Choroid plexus epithelial cell (primary cell): ENCODE data around the gene RSPH3.

Source experiments
- DNase-seq: peaks from one replicate; pipeline ENCODE4 v3.0.0-alpha.2; 2010; ENCODE audit warnings: low read depth
- H3K4me3 ChIP-seq: 2 replicates; pipeline ENCODE4 v1.5.1; 2011; ENCODE audit warnings: low read depth, mild to moderate bottlenecking, control low read depth, low read length, moderate library complexity
- CTCF ChIP-seq: conservative IDR thresholded peaks from 2 replicates; pipeline ENCODE4 v1.5.1; 2011; ENCODE audit warnings: low read depth, mild to moderate bottlenecking, control low read depth, inconsistent platforms, low read length, moderate library complexity

RSPH3 gene

GRCh38 chr6:158926414-158926813 lies 73.6 kb downstream of the RSPH3 start:
- TF ChIP-seq CTCF, result no peak
- DNase-seq, result peak; percentile 36
- H3K4me3 ChIP-seq, result no peak overlapping the region

GRCh38 chr6:158924499-158925455 lies 75.2 kb downstream of the RSPH3 start:
- no peak for DNase-seq
- no peak overlapping the region for H3K4me3 ChIP-seq
- TF ChIP-seq CTCF, result no peak

GRCh38 chr6:158923805-158924498 lies 76.0 kb downstream of the RSPH3 start:
- TF ChIP-seq CTCF, result no peak
- H3K4me3 ChIP-seq, result no peak overlapping the region
- DNase-seq, result no peak
